K562 (cell line): ENCODE results near the gene ZNF157. TPM values are rescaled to one million over a fixed set of nuclear protein-coding genes. Genes with fewer than 3 reads are reported as not detected.

Experiments
- ATAC-seq: fragments of 200-7000 bp; cut with Tn5 transposase; 3 replicates; pipeline ENCODE4 v1.9.1; 2020; ENCODE audit warnings: moderate library complexity
- BruUV-seq: library from RNA; stranded (reverse); fragments of 400-500 nt; replicated peaks from 2 replicates; lab custom pipeline; 2021; lab: Mats Ljungman, UMichigan
- CTCF ChIA-PET: fragments of 300-600 bp; formaldehyde crosslinking; extraction: SDS; loops from one replicate; lab custom pipeline; 2021; ENCODE audit warnings: low intra/inter-chr PET ratio; lab: Yijun Ruan, JAX
- POLR2A ChIA-PET: fragments of 300-600, 350-650 bp; sonication (Branson Sonifier 250); formaldehyde crosslinking; extraction: SDS; loops from one replicate; lab custom pipeline; 2021; ENCODE audit warnings: antibody characterized with exemption, inconsistent platforms; lab: Yijun Ruan, JAX
- DNase-seq, 4 experiments: peaks; one replicate each; pipeline versions ENCODE4 v3.0.0 to v3.0.0-alpha.2; 2011 to 2018; ENCODE audit warnings: low spot score in 3 of 4, mixed read lengths in 3 of 4; ENCODE audit errors: extremely low read depth in 1 of 4
- FAIRE-seq: peaks from 2 replicates; lab custom pipeline; 2011; peaks lifted over from hg19 to GRCh38; lab: Jason Lieb, UNC
- H2AFZ ChIP-seq: 2 replicates; pipeline ENCODE4 v1.6.0; 2011; ENCODE audit warnings: low read depth, low read length, control low read depth, inconsistent platforms
- H3K27ac ChIP-seq: fragments of 200-600 bp; 3 replicates; pipeline ENCODE4 v1.8.0; 2011; ENCODE audit warnings: low read depth, mild to moderate bottlenecking, control low read depth, inconsistent platforms, low read length, moderate library complexity, mixed read lengths; ENCODE audit errors: extremely low read depth
- H3K27me3 ChIP-seq, 2 experiments: fragments of 300-600 bp in 1 of 2; 2 replicates in 1 of 2; 3 replicates in 1 of 2; pipeline versions ENCODE4 v1.6.0 to v1.8.0; 2011; ENCODE audit warnings: inconsistent platforms in 2 of 2, low read length in 2 of 2, mild to moderate bottlenecking in 1 of 2, mixed read lengths in 1 of 2, moderate library complexity in 1 of 2; ENCODE audit not compliant: control insufficient read depth in 2 of 2, insufficient read depth in 2 of 2
- H3K36me3 ChIP-seq: fragments of 300-600 bp; 3 replicates; pipeline ENCODE4 v1.8.0; 2011; ENCODE audit warnings: mild to moderate bottlenecking, low read length, inconsistent platforms; ENCODE audit not compliant: control insufficient read depth, insufficient read depth
- H3K4me1 ChIP-seq, 2 experiments: fragments of 200-600 bp in 1 of 2; replicated peaks in 1 of 2; 2 replicates in 1 of 2; 3 replicates in 1 of 2; pipeline versions ENCODE4 v1.5.1 to v1.8.0; 2011; ENCODE audit warnings: inconsistent platforms in 2 of 2, low read length in 2 of 2, mild to moderate bottlenecking in 1 of 2, mixed read lengths in 1 of 2, moderate library complexity in 1 of 2; ENCODE audit not compliant: control insufficient read depth in 2 of 2, insufficient read depth in 2 of 2
- H3K4me2 ChIP-seq: 2 replicates; pipeline ENCODE4 v1.6.1; 2011; ENCODE audit warnings: low read length, control low read depth, inconsistent platforms, mixed read lengths; ENCODE audit not compliant: insufficient read depth
- H3K4me3 ChIP-seq: fragments of 200-600 bp; sonication (generic), shearing (Covaris generic); 2 replicates; pipeline ENCODE4 v1.5.1; 2016; ENCODE audit warnings: control low read depth, inconsistent platforms
- H3K79me2 ChIP-seq: fragments of 200-600 bp; 3 replicates; pipeline ENCODE4 v1.8.0; 2011; ENCODE audit warnings: low read length, inconsistent platforms; ENCODE audit not compliant: control insufficient read depth, insufficient read depth
- H3K9ac ChIP-seq, 2 experiments: 2 replicates each; pipeline versions ENCODE4 v1.6.0 to v1.6.1; 2011; ENCODE audit warnings: low read depth in 2 of 2, low read length in 2 of 2, control low read depth in 1 of 2, inconsistent platforms in 1 of 2, mild to moderate bottlenecking in 1 of 2, mixed read lengths in 1 of 2; ENCODE audit not compliant: insufficient read depth in 1 of 2
- H3K9me1 ChIP-seq: one replicate; pipeline ENCODE4 v1.6.0; 2011; ENCODE audit warnings: inconsistent platforms, mild to moderate bottlenecking, low read length, moderate library complexity; ENCODE audit not compliant: control insufficient read depth, insufficient read depth
- H3K9me3 ChIP-seq: replicated peaks from 2 replicates; pipeline ENCODE4 v1.5.1; 2011; ENCODE audit warnings: low read depth, low read length, inconsistent platforms; ENCODE audit not compliant: control insufficient read depth, insufficient read depth
- H4K20me1 ChIP-seq: replicated peaks from 2 replicates; pipeline ENCODE4 v1.6.1; 2011; ENCODE audit warnings: low read length, inconsistent platforms, mixed read lengths; ENCODE audit not compliant: control insufficient read depth, insufficient read depth
- ASH1L ChIP-seq: fragments of 450-650 bp; IDR thresholded peaks from 2 replicates; pipeline ENCODE4 v1.6.1; 2018; ENCODE audit warnings: borderline replicate concordance, mild to moderate bottlenecking, low read depth; ENCODE audit not compliant: partially characterized antibody
- BMI1 ChIP-seq: fragments of 150-350 bp; IDR thresholded peaks from 2 replicates; pipeline ENCODE4 v1.6.1; 2014; ENCODE audit warnings: low read length
- PHF8 ChIP-seq: fragments of 200-600 bp; sonication (generic); IDR thresholded peaks from 2 replicates; pipeline ENCODE4 v1.6.1; 2012; ENCODE audit warnings: mixed run types, mild to moderate bottlenecking, inconsistent platforms, low read length, moderate library complexity, borderline replicate concordance
- ZBED1 ChIP-seq: IDR thresholded peaks from 2 replicates; pipeline ENCODE4 v1.6.1; 2014
- ZNF584 ChIP-seq: fragments of 200-800 bp; sonication (Bioruptor generic); IDR thresholded peaks from 2 replicates; pipeline ENCODE4 v1.6.1; 2016; ENCODE audit warnings: low read depth, mild to moderate bottlenecking, missing genetic modification characterization, missing compliant biosample characterization
- ZNF77 ChIP-seq: fragments of 250-450 bp; sonication (Bioruptor Pico); IDR thresholded peaks from 2 replicates; pipeline ENCODE4 v1.5.0; 2020
- WGBS: fragments of 100-300 bp; shearing (Covaris generic); methylation state at CpG from one replicate; pipeline ENCODE4 v1.1.6; 2016; ENCODE audit warnings: low coverage, mixed read lengths; ENCODE audit not compliant: insufficient coverage; ENCODE audit errors: missing lambda C conversion rate; 5-methylcytosine and 5-hydroxymethylcytosine counted together
- in situ Hi-C: fragments of 300-500 bp; cut with MboI; formaldehyde crosslinking; loops from 4 replicates; pipeline ENCODE4 v1.15.0; 2018; ENCODE audit warnings: inconsistent platforms, mixed read lengths
- intact Hi-C: fragments of 100-400 bp; cut with micrococcal nuclease; formaldehyde crosslinking; loops from 2 replicates; pipeline ENCODE4 v1.14.2; 2022
- polyA plus RNA-seq, 8 experiments: library from polyadenylated mRNA; depleted of rRNA in 4 of 8; stranded (reverse) in 5 of 8; unstranded in 3 of 8; fragments of >200 nt; fragmentation: Nextera tagmentation in 2 of 8; fragmentation: Illumina TruSeq in 1 of 8; extraction: Ambion mirVana in 2 of 8; extraction: Trizol in 1 of 8; gene quantifications; 2 replicates each; pipeline versions ENCODE4 v1.2.1 to v1.2.3, GENCODE V29; 2011 to 2014; ENCODE audit warnings: inconsistent platforms in 1 of 8, missing spikeins in 1 of 8
- total RNA-seq, 7 experiments: library from RNA; depleted of rRNA in 6 of 7; stranded (reverse); fragments of >200 nt in 6 of 7; fragmentation: Illumina TruSeq in 2 of 7; extraction: Trizol in 2 of 7; gene quantifications; 2 replicates each; pipeline versions ENCODE4 v1.2.1 to v1.2.3, GENCODE V29; 2011 to 2021; ENCODE audit warnings: low replicate concordance in 1 of 7
- TF ChIP-seq, protein P1 (sequence below): sonication (generic); formaldehyde crosslinking; IDR thresholded peaks from 2 replicates; pipeline ENCODE4 v1.8.1; 2023; ENCODE audit warnings: mild to moderate bottlenecking, missing genetic modification reagents

ZNF157 gene
- total and polyA plus RNA-seq, 9 of the 15 experiments (the other 6 are each of a cell fraction or from before 2014, with no cell fraction given): 0.03 TPM; not detected in 8

DNA sequence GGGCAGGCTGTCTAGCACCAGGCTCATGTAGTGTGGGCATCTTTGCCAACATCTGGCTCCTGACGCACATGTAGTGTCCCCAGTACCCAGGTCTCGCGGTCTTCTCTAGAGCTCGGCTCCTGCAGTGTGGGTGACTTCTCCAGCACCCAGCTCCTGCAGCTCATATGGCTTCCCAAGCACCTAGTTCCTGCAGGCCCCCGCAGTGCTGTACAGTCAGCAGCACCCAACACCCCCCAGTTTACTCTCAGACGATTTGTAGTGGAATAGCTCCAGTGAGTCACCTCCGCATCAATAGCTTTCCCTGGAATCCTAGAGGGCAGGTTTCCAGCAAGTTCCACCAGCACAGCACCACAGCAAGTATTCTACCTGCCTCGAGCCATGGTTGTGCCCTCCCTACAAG is 81.7 kb downstream of the ZNF157 start:
- BruUV-seq: no TSS peak
- no peak overlapping the region for H3K4me3 ChIP-seq
- intact Hi-C loops: no loop called here
- ATAC-seq: no peak
- ChIA-PET POLR2A (no interaction called here), CTCF (no interaction called here)
- in situ Hi-C loops: no loop called here
- peaks cover 7% of the 10 kb centered on the region for H3K9me3 ChIP-seq
- no peak overlapping the region for H2AFZ ChIP-seq
- DNase-seq: no peak
- H3K36me3 ChIP-seq: peaks cover 24% of the 10 kb centered on the region; the same call in 1 of the 3 replicates
- H3K4me2 ChIP-seq: no peak overlapping the region
- no peak overlapping the region for H3K9ac ChIP-seq
- H3K27me3 ChIP-seq: no peaks in the 10 kb centered on the region
- no peak overlapping the region for H3K27ac ChIP-seq
- FAIRE-seq: no peak
- H3K4me1 ChIP-seq: no peaks in the 10 kb centered on the region
- H4K20me1 ChIP-seq: no peaks in the 10 kb centered on the region
- H3K9me1 ChIP-seq: no peaks in the 10 kb centered on the region
- 95% methylated on average over 8 of the region's 8 CpGs for WGBS
- H3K79me2 ChIP-seq: no peaks in the 10 kb centered on the region
- TF ChIP-seq ZNF77 (CRISPR knock-in tag) (no peak), PHF8 (no peak), ASH1L (no peak), ZBED1 (no peak), ZNF584 (CRISPR knock-in tag) (no peak), BMI1 (no peak)
- TF ChIP-seq, protein P1, sequence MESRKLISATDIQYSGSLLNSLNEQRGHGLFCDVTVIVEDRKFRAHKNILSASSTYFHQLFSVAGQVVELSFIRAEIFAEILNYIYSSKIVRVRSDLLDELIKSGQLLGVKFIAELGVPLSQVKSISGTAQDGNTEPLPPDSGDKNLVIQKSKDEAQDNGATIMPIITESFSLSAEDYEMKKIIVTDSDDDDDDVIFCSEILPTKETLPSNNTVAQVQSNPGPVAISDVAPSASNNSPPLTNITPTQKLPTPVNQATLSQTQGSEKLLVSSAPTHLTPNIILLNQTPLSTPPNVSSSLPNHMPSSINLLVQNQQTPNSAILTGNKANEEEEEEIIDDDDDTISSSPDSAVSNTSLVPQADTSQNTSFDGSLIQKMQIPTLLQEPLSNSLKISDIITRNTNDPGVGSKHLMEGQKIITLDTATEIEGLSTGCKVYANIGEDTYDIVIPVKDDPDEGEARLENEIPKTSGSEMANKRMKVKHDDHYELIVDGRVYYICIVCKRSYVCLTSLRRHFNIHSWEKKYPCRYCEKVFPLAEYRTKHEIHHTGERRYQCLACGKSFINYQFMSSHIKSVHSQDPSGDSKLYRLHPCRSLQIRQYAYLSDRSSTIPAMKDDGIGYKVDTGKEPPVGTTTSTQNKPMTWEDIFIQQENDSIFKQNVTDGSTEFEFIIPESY (CRISPR knock-in tag): no peak
